PC-3 (cell line): Measurements from ENCODE around the gene WNT3.

Experiments
- CTCF ChIP-seq: fragments of 300-600 bp; sonication (generic); conservative IDR thresholded peaks from 2 replicates; pipeline ENCODE4 v1.5.1; 2017; ENCODE audit warnings: antibody characterized with exemption, low read depth, mild to moderate bottlenecking, low read length
- EZH2 ChIP-seq: fragments of 300-600 bp; sonication (generic); IDR thresholded peaks from one replicate; pipeline ENCODE4 v1.6.1; 2017; ENCODE audit warnings: antibody characterized with exemption, mild to moderate bottlenecking, low read length; ENCODE audit not compliant: unreplicated experiment

DNA sequence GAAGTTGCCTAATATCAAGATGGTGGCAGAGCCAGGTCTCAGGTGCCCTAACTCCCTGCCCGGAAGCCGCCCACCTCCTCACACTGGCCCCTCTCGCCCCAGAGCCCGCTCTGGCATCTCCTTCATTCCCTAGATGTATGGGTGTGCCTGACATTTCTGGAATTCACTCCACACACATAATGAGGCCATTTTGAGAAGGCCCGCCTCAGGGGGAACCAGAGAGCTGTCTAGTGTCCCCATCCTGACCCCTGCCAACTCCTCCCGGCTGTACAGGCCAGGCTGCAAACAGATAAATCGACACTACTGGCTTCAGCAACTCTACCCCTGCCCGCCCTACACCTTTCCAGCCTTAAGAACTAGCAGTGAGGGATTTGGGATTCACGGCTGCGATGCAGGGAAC, 7.7 kb downstream of the WNT3 start:
- TF ChIP-seq CTCF (no peak), EZH2 (no peak)
